Islet precursor cell (in vitro differentiated cells): ENCODE data around the gene C7orf57.
"Not testable (repeated sequence)": the region's sequence is repeated elsewhere in the genome, so short reads cannot be mapped to it uniquely, and the experiment has no call there.

Experiments used
- DNase-seq: peaks from one replicate; pipeline ENCODE4 v3.0.0-alpha.2; 2018

C7orf57 gene

GRCh38 chr7:48038815-48039506 lies 3.6 kb downstream of the C7orf57 start:
- no peak for DNase-seq

- DNase-seq = no peak
These were observed 5.8 kb downstream of the C7orf57 start for GRCh38 chr7:48040944-48041652.

DNA sequence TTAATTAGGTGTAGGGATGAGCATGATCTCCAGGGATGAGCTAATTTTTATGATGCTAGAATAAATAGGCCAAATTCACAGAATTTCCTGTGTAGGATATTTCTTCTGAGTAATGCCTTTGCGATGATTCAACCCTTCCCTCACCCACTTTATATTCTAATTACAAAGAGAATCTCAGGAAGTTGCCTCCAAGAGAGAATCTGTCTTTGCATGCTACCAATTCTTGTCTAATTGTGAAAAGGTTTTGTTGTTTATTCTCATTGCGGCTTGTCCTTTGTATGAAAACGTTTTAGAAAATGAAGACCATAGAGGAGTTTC lies 6.3 kb downstream of the C7orf57 start:
- no peak for DNase-seq

- no peak for DNase-seq
These were observed 6.9 kb downstream of the C7orf57 start for GRCh38 chr7:48042216-48042615.

DNA sequence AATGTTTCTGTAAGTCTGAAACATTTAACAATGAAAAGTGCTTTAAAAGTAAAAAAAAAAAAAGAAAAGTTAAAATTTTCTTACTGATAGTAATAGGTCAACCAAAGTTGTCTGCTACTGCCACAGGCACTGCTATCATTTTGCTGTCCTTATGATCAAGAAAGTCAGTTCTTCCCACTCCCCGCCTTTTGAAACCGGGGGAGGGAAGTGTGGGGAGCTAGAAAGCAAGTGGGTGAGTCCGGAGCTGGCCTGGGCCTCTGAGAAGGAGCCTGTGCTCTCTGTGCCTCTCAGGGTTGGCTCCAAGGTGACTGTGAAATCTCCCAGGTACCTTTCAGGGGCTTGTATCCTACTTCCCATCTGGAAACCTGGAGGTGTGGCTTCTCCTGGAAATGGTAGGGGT lies 7.3 kb downstream of the C7orf57 start:
- no peak for DNase-seq

DNA sequence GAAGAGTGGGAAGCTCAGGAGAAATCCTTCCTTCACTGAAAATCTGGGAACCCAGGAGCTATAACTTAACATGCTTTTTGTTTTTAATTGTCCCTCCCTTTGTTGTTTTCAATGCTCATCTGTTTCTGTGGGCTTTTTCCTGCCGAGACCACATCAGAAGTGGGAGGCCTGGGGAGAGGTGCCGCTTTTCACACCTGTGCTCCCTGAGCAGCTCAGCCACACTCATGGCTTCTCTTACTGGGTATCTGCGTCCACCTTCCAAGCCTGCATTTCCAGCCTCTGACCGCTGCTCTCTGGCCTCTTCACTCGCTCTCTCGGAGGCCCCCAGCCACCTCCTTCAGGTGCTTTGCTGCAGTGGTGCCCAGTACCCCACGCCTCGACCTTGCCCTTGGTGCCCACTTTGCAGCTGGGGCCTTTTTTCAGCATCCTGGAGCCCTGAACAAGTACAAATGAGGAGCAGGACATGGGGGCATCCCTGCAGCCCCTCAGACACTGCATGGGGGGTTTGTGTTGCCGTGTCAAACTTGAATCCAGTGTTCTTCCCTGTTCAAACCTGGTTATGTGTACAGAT lies 9.9 kb downstream of the C7orf57 start:
- no peak for DNase-seq

GRCh38 chr7:48046458-48046857 lies 11.1 kb downstream of the C7orf57 start:
- DNase-seq = no peak

DNA sequence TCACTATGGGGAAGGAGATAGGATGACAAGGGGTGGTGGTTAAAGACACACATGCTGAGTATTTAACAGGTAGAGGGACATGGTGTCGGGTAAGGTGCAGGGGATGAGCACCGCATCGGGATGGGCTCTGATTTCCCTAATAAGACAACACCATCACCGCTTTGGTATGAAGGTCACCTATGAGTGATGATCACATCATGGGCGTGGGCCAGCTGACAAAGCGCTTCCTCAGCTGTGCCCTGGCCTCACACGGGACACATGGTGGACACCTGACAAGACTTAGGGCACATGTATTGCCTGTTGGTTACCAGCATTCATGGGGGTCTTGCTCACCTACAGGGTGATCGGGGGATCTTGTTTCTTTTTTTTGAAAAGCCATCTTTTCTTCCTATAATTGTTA lies 12.8 kb downstream of the C7orf57 start:
- DNase-seq = no peak

GRCh38 chr7:48049850-48050249 lies 14.5 kb downstream of the C7orf57 start:
- no peak for DNase-seq

DNA sequence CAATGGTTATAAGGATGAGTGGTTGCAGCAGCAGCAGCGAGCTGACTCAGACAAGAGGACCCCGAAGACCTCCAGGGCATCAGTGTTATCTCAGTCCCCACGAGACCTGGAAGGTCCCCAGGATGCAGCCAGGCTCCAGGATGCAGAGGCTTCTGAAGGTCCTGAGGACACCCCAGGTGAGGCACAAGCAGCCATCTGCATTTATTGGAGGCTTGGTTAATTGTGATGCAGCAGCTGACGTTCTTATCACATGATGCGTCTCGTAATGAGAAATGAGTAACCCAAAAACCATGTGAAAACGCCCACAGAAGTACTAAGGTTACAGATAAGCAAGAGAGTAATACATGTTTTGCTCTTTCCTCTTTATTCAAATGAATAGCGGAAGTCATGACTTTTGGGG lies 17.4 kb downstream of the C7orf57 start:
- DNase-seq = peak; percentile 78

DNA sequence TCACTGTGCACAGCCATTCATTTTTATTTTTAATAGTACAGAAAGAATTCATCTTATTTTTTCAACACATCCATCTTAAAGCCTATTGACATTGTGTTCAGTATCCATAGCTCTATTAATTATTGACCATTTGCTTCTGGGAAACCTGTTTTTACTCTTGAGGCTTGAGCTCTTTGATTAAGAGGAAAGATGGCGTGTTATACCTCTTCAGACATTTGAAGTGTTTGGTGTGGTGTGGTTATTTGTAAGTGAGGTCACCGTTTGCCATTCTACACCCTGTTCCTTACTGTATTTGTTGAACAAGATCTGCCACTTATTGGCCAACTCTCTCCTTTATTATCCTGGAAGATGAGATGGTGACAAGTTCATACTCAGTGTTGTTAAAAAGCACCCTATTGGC lies 18.4 kb downstream of the C7orf57 start:
- DNase-seq = no peak

DNA sequence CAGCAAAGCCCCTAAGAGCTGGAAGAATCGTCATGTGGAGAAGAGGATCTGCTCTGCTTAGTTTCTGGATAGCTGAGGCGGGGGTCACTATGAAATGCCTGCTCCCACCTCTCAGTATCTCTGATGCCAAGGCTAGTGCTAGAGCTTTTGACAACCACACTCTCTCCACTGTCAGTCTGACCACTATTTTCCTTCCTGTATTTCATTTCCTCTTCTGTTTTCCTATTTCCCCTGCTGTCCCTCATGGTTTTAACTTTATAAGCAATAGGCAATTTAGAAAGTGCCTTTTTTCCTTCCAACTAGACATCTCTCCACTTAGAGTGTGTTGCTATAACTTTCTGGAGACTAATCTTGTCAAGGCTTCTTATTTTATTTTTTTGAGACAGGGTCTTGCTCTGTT lies 23.6 kb downstream of the C7orf57 start:
- DNase-seq = no peak

GRCh38 chr7:48059706-48060105 lies 24.4 kb downstream of the C7orf57 start:
- DNase-seq = no peak

DNA sequence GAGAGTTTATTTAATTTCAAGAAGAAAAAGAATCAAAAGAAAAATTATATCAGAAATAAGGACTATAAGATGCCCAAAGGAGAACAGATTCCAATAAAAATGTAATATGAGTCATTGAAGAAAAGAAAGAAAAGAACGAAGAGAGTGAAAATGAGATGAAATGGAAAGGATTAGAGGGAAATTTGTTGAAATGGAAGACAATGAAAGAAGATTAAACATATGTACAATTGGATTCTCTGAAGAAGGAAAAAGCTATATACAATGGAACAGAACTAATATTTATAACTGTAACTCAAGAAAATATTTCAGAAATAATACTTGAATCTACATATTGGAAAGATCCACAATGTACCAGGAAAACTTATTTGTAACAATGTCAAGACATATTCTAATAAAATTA lies 28.6 kb downstream of the C7orf57 start:
- no peak for DNase-seq

DNA sequence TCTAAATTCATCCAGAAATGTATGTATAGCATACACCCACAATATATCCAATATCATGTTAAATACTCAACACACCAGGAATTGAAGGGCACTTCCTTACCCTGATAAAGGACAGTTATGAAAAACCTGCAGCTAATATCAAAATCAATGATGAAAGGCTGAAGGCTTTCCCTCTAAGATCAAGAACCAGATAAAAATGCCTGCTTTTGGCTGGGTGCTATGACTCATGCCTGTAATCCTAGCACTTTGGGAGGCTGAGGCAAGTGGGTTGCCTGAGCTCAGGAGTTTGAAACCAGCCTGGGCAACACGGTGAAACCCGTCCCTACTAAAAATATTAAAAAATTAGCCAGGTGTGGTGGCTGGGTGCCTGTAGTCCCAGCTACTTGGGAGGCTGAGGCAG lies 32.1 kb downstream of the C7orf57 start:
- no peak for DNase-seq

GRCh38 chr7:48074204-48074654 lies 38.9 kb downstream of the C7orf57 start:
- DNase-seq = peak; percentile 81

GRCh38 chr7:48077423-48077822 lies 42.1 kb downstream of the C7orf57 start:
- DNase-seq = no peak

DNA sequence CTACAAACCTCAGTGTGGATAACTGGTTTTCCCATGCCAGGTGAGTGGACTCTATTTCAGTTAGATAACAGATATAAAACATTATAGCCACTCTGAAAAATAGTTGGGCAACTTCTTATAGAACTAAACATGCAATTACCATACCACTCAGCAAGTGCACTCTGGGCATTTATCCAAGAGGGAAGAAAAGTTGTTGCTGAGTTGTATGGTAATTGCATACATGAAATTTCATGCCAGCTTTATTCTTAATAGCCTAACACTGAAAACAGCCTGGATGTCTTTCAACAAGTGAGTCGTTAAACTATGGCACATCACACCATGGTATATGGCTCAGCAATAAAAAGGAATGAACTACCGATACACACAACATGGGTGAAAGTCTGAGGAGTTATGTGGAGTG lies 43.1 kb downstream of the C7orf57 start:
- no peak for DNase-seq

- not testable (repeated sequence) for DNase-seq
These were observed 47.0 kb downstream of the C7orf57 start for GRCh38 chr7:48082378-48082777.

DNA sequence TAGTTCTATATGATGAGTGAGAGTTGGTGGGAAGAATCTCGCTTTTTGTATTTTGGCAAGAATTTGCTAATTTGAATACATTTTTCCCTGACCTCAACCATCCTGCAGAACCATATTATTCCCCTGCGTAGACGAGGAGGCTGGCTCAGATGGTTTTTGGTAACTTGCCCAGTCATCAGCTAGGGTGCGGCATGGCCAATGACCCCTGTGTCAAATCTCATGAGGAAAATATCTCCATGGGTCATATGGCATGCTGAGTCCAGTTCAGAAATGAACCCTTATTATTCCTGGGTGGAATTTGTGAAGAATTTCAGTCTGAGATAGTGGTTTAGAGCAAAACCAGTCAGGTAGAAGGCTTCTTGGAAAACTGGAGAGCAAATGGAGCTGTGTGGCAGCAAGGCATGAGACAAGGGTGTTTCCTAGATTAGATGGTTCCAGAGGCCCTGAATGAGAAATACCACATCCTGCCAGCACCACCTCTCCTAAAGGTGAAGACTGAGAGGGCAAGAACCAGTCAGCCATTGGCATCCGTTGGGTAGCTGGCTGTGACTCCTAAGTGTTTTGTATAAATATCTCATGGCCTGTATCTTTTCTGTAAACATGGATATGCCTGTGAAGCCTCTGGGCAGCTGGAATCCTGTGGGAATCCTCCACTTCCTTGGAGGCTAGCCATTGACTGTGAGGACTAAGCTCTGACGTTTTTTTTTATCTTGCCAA lies 47.9 kb downstream of the C7orf57 start:
- DNase-seq = no peak

DNA sequence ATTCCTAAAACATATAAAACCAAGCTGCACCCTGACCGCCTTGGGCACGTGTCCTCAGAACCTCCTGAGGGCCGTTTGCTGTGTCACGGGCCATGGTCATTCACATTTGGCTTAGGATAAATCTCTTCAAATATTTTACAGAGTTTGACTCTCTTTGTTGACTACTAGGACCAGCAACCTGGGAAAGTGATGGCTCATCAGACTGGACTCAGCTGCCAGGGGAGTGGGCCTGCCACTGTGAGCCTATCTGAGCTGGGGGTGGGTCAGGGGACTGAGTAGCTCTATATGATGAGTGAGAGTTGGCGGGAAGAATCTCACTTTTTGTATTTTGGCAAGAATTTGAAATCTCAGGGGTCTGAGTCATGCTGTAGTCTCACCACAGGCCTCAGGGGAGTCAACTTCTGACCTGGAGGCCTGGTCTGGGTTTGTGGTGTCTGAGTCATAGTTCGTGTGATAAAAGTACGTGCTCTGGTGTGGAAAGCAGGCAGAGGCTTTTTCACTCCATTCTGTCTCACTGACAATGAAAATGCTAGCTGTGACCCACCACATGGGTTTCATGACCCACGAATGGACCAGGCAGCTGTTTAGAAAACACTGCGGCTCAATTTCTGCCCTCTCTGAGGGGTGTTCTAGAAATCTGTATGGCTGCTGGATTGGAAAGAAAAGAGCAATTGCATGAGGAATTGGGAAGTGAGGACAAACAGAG lies 49.5 kb downstream of the C7orf57 start:
- DNase-seq = peak; percentile 98

- DNase-seq = no peak
These were observed 50.1 kb downstream of the C7orf57 start for GRCh38 chr7:48085433-48085791.

DNA sequence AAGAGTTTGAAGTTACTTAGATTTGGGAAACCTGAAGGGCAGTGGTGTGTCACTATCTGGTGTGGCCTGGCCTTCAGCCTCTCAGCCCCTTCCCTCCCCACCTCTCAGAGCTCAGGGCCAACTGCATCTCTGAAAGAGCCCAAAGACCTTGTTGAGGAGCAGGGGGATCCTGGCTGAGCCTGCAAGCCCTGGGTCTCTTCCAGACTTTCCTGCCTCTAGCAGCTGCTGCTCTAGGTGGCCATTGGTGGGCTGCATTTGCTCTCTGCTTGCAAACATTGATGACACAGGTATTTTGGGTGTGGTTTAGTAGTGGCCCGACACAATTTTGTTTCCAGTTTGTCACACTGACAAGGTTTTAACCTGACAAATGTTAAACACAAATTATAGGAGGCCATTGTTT lies 50.6 kb downstream of the C7orf57 start:
- DNase-seq = no peak
